AG04450 (cell line): ENCODE results near the gene ZNF678. TPM values are rescaled to one million over a fixed set of nuclear protein-coding genes. Genes with fewer than 3 reads are reported as not detected.
A peak's percentile ranks its signal among the peaks of the same experiment; 100 is the strongest.

Experiments
- CTCF ChIA-PET: fragments of 300-600, 350-600 bp; formaldehyde crosslinking; extraction: SDS; loops from one replicate; lab custom pipeline; 2022; ENCODE audit warnings: antibody characterized with exemption, inconsistent platforms; lab: Charles Lee
- POLR2A ChIA-PET: fragments of 350-600 bp; formaldehyde crosslinking; extraction: SDS; loops from one replicate; lab custom pipeline; 2021; ENCODE audit warnings: antibody characterized with exemption, inconsistent platforms; lab: Yijun Ruan, JAX
- DNase-seq: peaks from one replicate; pipeline ENCODE4 v3.0.0-alpha.2; 2011; ENCODE audit warnings: low read depth, low spot score
- H3K27ac ChIP-seq: one replicate; pipeline ENCODE4 v1.5.1; 2012; ENCODE audit warnings: low read depth, low read length, control low read depth
- H3K27me3 ChIP-seq: one replicate; pipeline ENCODE4 v1.6.0; 2012; ENCODE audit warnings: low read length; ENCODE audit not compliant: control insufficient read depth, insufficient read depth
- H3K4me3 ChIP-seq: 2 replicates; pipeline ENCODE4 v1.5.1; 2011; ENCODE audit warnings: mild to moderate bottlenecking, low read depth, low read length, control low read depth
- H3K9me3 ChIP-seq: 2 replicates; pipeline ENCODE4 v1.5.1; 2012; ENCODE audit warnings: low read length; ENCODE audit not compliant: control insufficient read depth, insufficient read depth
- polyA minus RNA-seq: library from RNA; depleted of rRNA, polyadenylated mRNA; stranded (reverse); fragments of >200 nt; gene quantifications from 2 replicates; pipeline ENCODE4 v1.2.3, GENCODE V29; 2011; rRNA and poly(A)+ RNA removed
- polyA plus RNA-seq: library from polyadenylated mRNA; depleted of rRNA; stranded (reverse); fragments of >200 nt; gene quantifications from 2 replicates; pipeline ENCODE4 v1.2.3, GENCODE V29; 2011; rRNA removed
- TF ChIP-seq, protein P1 (sequence below): IDR thresholded peaks from 2 replicates; pipeline ENCODE4 v1.5.1; 2011; ENCODE audit warnings: low read depth, low read length, control low read depth, inconsistent platforms

The ZNF678 gene
- polyA plus RNA-seq, result 2.8 and 3.7 TPM in 2 replicates
- 7.6 and 11.8 TPM in 2 replicates for polyA minus RNA-seq

DNA sequence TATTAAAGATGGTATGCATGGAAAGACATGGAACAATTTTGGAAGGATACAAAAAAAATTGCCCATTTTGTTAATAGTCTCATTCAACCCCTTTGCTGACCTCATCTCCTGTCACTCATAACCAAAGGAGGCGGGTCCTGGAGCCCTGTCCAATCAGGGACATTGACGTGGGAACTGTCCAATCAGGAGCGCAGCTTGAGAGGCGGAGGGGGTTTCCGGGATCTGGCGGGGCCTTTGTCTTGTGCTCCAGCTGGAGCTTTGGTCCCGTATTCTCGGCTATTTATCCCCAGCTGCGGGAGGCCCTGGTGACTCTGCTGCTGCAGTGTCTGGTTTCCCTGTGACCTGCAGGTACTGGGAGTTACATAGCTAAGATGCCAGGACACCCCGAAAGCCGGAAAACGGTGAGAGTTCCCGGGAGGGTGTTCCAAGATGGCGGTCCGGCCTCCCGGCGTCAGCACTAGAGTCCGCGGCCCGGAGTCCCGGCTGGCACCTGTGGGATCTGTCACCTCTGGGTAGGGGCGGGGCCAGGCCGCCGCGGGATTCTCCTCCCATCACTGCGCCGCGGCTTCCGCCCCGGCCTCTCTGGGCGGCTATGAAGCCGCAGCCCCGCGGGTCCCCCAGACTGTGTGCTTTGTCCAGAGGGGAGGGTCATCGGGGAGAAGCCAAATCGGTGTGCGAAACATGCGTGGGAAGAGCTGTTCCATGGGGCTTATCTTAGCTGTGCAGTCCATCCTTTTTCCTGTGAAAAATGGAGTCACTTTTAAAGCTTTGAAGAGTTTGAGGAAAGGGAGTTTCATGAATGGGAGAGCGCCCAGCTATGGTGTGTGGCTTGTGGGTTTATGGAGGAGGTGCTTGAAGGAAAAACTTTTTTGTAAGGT lies at the start of gene ZNF678:
TSS of gene ZNF678 (plus strand) at position 233 of the 878 bp plus-strand sequence. CDS start 87,436 bp downstream, outside the sequence.
- peaks cover 34% of the 10 kb centered on the region for H3K9me3 ChIP-seq
- POLR2A ChIA-PET, result interaction anchor here (0.6 to 1.5 kb wide), 4 partner anchors 18 to 390 kb away, joined by 3 to 11 read pairs (median 4); no protein-coding TSS in a partner anchor
- peak within 1 kb of the TSS; percentile 98 for H3K27ac ChIP-seq
- CTCF ChIA-PET, result interaction anchor here (0.6 to 4.9 kb wide), 3 partner anchors 21 to 390 kb away, joined by 3 to 39 read pairs (median 3); no protein-coding TSS in a partner anchor
- TF ChIP-seq, protein P1, sequence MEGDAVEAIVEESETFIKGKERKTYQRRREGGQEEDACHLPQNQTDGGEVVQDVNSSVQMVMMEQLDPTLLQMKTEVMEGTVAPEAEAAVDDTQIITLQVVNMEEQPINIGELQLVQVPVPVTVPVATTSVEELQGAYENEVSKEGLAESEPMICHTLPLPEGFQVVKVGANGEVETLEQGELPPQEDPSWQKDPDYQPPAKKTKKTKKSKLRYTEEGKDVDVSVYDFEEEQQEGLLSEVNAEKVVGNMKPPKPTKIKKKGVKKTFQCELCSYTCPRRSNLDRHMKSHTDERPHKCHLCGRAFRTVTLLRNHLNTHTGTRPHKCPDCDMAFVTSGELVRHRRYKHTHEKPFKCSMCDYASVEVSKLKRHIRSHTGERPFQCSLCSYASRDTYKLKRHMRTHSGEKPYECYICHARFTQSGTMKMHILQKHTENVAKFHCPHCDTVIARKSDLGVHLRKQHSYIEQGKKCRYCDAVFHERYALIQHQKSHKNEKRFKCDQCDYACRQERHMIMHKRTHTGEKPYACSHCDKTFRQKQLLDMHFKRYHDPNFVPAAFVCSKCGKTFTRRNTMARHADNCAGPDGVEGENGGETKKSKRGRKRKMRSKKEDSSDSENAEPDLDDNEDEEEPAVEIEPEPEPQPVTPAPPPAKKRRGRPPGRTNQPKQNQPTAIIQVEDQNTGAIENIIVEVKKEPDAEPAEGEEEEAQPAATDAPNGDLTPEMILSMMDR, result no peak
- peaks cover 25% of the 10 kb centered on the region for H3K27me3 ChIP-seq
- peak; percentile 78 for DNase-seq
- peak within 1 kb of the TSS; percentile 84 for H3K4me3 ChIP-seq

DNA sequence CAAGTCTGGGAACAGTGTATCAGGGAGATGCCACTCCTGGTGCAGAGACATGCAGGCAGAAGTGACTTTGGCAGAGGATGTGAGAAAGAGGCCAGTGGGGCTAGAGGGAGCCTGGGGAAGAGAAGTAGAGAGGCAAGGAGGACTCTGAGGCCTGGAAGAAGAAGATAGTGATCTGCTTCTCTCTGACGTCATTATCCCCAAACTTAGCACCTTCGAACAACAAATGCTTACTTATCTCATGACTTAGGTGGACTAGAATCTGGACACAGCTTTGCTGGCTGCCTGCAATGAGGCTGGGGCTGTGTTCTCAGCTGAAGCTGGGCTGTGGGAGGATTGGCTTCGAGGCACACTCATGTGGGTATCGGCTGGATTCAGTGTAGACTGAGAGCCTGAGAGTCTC lies 44.5 kb upstream of the ZNF678 start:
- Histone ChIP-seq H3K9me3 (no peaks in the 10 kb centered on the region), H3K27me3 (no peaks in the 10 kb centered on the region), H3K4me3 (no peak overlapping the region), H3K27ac (no peak overlapping the region)
- CTCF ChIA-PET, result no interaction called here
- POLR2A ChIA-PET, result no interaction called here
- TF ChIP-seq, protein P1, result no peak
- DNase-seq, result no peak

DNA sequence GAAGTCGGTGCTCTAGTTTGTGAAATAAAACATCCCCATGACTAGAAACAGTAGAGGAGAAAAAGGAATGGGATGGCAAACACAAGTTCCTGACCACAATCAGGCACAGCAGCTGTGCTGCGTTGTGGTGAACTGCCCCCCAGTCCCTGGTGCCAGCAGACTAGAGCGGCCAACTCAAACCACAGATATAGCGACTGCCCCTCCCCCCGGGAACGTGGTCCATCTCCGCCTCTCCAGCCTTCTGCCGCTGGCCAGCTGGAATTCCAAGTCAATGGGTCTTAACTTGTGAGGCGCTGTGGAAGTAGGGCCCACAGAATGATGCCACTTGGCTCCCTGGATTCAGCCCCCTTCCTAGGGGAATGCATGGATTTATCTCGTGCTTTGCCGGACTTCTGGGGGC lies 41.6 kb upstream of the ZNF678 start:
- Histone ChIP-seq H3K9me3 (no peaks in the 10 kb centered on the region), H3K27me3 (no peaks in the 10 kb centered on the region), H3K4me3 (no peak overlapping the region), H3K27ac (no peak overlapping the region)
- DNase-seq, result no peak
- ChIA-PET POLR2A (no interaction called here), CTCF (interaction anchor here (0.6 kb wide), 1 partner anchor 73 kb away, joined by 3 read pairs; no protein-coding TSS in a partner anchor)
- TF ChIP-seq, protein P1, result no peak

DNA sequence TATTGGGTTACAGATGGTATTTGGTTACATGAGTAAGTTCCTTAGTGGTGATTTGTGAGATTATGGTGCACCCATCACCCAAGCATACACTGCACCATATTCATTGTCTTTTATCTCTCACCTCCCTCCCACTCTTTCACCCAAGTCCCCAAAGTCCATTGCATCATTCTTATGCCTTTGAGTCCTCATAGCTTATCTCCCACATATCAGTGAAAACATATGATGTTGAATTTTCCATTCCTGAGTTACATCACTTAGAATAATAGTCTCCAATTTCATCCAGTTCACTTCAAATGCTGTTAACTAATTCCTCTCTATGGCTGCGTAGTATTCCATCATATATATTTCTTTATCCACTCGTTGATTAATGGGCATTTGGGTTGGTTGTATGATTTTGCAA lies 36.8 kb upstream of the ZNF678 start:
- Histone ChIP-seq H3K4me3 (no peak overlapping the region), H3K9me3 (peaks cover under 1% of the 10 kb centered on the region; the same call in 1 of the 2 replicates), H3K27ac (no peak overlapping the region), H3K27me3 (no peaks in the 10 kb centered on the region)
- no peak for DNase-seq
- TF ChIP-seq, protein P1, result no peak
- ChIA-PET CTCF (interaction anchor here (1.1 kb wide), 1 partner anchor 16 kb away, joined by 4 read pairs; no protein-coding TSS in a partner anchor), POLR2A (no interaction called here)
